NCI-H748 treated with DMSO at 0.1 percent for 48 hours (cell line): ENCODE data around the gene SVEP1.
A peak's percentile ranks its signal among the peaks of the same experiment; 100 is the strongest.
"Not testable (repeated sequence)": the region's sequence is repeated elsewhere in the genome, so short reads cannot be mapped to it uniquely, and the experiment has no call there.

ENCODE experiments used
- DNase-seq: peaks from one replicate; lab custom pipeline; 2025; lab: John Stamatoyannopoulos, UW

SVEP1 gene

DNA sequence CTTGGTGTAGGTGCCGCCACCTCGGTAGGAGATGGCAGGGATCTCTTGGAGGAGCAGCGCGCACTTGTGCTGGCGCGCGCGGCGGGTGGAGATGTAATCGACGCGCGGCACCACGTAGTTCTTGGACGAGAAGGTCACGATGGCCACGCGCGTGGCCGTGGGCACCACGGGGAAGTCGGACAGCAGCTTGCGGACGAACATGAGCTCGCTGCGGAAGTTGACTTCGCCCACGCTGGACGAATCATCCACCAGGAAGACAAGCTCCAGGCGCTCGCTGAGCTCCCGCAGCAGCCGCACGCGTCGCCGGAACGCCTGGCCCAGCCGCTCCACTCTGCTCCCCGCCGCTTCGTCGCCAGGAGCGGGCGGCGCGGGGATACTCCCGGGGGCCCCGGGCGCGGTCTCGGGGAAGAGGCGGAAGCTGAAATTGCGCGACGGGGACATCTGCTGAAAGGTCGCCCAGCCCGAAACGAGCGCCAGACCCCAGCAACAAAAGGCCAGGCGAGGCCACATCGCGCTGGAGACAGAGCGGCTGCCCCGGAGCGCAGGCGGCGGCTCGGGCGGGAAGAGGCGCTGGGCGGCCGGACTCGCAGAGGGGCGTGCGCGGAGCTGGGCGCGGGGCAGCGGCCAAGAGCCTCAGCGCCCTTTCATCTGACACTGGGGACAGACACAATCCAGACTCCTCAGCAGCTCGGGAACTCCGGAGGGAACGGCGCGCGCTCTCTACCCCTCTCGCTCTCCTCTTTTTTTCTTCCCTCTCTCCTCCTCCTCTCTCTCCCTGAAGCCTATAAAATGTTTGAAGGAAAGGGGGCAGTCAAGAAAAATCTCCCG is at the start of gene SVEP1:
Gene SVEP1 (minus strand): TSS at position 708 of the 828 bp plus-strand sequence. CDS start 198 bp downstream, at position 510.
- peak; percentile 24 for DNase-seq

- no peak for DNase-seq
These were observed 46.7 kb upstream of the SVEP1 start for GRCh38 chr9:110626101-110626829.

DNA sequence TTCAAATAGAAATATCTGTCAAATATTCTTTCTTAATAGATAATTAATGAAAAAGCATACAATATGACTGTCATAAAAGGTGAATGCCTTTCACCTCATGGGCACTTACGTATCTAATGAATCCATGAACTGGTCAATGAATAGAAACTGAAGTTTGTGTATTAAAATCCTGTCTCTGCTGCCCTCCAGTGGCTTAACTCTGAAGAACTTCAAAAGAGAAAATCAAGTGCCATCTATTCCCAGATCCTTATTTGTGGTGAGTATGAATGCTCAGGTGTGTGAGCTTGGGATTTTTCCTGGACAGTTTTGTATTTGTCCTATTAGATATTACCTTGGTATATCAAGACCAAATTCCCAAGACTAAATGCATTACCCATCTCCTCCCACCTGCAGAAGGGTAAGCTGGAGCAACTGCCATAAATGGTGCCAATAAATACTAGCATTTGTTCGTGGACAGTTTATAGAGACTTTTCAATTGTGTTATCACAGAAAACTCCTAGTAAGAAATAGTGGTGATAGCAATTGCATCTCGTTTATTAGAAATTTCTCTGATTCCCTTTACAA is 44.0 kb upstream of the SVEP1 start:
- peak; percentile 76 for DNase-seq

- no peak for DNase-seq
These were observed 42.8 kb upstream of the SVEP1 start for GRCh38 chr9:110622368-110622767.

DNA sequence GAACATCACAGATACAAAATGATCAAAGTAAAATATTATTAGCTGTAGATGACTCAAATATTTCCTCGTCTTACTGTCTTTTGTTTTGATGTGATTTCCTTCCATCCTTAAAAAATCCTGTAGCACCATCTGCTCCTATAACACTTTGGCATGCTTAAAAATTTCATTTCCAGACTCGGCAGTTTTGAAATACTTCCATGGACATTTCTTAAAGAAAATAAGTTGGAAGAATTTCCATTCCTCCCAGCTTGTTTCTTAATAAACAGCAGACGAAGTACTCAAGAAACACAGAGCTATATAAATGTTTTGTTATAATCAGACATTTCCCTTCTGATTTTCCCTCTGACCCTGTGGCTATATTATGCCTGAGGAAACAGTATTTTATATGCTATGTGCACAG is 41.2 kb upstream of the SVEP1 start:
- DNase-seq: no peak

DNA sequence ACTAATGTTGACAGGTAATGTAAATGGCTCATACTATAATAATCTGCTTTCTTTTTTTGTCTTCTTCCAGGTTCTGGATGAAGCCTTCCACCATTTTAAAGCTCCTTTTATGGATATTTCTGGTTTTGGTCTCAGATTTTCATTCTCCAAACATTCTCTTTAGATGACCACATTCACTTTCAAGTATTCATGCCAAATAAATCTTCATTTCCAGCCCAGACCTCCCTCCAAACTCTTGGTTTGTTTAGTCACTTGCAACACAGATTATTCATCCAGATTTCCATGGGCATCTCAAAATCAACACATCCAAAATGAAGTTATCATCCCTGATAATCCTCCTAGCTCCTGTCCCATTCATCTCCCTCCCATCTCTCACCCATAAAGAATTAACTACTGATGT is 40.3 kb upstream of the SVEP1 start:
- DNase-seq: no peak

- no peak for DNase-seq
These were observed 36.0 kb upstream of the SVEP1 start for GRCh38 chr9:110615498-110615897.

- not testable (repeated sequence) for DNase-seq
These were observed 35.0 kb upstream of the SVEP1 start for GRCh38 chr9:110614576-110614975.

GRCh38 chr9:110606179-110606790 is 26.7 kb upstream of the SVEP1 start:
- no peak for DNase-seq

DNA sequence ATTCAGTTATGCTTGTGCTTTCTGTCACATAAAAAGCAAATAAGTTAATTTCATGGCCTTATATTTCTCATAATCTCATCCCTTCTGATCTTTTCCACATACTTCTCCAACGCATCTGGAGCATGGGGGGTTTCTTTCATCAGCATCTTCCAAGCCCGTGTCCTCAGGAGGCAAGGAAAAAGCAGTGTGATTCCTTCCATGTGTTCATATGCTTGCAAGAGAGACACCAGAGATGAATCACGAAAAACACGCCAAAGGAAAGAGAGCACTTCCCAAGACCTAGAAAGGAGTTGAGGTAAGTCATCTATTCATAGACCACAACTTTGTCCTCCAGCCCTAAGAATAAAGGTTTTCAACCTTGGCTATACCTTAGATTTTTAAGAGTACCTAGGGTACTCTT is 26.0 kb upstream of the SVEP1 start:
- DNase-seq: no peak

- no peak for DNase-seq
These were observed 24.6 kb upstream of the SVEP1 start for GRCh38 chr9:110604171-110604601.

DNA sequence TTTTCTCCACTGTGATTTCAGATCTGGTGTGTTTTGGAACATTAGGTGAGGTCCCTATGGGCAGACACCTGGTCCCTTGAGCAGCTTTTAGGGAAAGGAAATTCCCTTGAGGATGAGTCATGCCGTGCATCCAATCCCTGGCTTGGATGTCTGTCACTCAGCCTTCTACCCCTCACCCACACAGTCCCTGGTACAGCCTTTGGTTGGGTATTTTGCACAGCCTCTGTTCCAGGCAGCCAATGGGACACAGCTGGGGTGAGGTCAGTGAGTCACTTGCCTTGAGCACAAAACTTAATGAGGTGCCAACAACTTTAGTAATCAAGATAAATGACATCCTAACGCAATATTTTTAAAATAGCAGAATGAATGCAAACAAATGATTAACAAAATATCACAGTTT is 22.7 kb upstream of the SVEP1 start:
- DNase-seq: no peak

DNA sequence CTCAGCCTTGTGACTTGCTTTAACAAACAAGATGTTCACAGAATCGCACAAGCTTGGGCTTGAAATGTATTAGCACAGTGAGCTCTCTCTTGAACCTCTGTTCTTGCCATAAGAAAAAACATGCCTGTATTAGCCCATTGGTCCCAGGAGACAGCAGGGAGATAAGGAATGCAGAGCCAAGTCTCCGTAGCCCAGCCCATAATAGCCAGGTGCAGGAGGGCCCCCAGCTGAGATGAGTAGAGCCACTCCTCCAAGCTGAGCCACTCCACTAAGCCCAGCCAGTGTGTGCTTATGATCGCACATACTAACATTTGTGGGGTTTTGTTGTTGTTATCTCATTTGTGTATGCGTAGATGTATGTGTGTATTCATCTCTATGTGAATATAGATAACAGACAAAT is 21.6 kb upstream of the SVEP1 start:
- DNase-seq: no peak

DNA sequence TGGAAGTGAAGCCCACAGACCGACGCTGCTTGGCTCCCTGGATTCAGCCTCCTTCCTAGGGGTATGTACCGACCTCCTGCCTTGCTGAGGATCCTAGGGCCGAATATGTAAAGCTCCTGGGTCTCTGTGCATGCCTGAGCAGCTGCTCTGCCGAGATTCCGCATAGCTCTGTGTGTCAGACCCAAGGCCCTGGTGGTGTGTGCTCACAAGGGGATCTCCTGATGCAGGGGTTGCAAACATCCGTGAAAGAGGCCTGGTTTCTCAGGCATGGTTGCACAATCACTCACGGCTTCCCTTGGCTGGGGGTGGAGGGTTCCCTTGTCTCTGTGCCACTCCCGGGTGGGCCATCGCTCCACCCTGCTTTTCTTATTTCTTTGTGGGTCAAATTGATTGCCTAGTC is 19.9 kb upstream of the SVEP1 start:
- DNase-seq: no peak

- no peak for DNase-seq
These were observed 12.7 kb upstream of the SVEP1 start for GRCh38 chr9:110592044-110592830.

- DNase-seq: no peak
These were observed 12.0 kb upstream of the SVEP1 start for GRCh38 chr9:110591526-110591925.

GRCh38 chr9:110590816-110591215 is 11.3 kb upstream of the SVEP1 start:
- DNase-seq: no peak

DNA sequence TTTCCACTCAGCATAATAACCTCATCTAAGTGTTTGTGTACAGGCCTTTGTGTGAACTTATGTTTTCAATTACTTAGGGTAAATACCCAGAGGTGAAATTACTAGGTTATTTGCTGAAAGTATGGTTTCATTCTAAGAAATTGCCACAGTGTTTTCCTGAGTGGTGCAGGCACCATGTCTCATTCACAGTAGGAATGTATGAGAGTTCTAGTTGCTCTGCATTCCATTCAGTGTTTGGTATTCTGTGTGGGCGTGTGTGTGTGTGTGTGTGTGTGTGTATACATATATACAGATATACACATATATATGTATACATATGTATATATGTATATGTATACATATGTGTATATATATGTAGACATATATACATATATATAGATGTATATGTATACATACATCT is 8.8 kb upstream of the SVEP1 start:
- DNase-seq: no peak

DNA sequence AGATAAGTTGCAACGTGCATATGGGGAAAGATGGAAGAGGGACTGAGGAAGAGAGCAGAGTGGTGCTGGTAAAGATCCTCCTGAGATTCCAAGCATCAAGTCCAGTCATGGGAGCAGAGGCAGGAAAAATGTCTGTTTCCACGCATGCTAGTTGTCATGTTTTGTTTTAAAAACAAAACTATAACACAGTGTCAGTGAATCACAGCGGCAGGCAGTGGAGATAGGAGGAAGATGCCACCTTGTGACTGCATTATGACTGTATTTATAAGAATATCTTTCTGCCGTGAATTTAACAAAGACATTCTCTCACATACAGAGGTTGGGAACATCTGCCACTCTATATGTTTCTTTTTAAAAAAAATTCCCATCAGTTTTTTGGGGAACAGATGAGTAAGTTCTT is 3.7 kb upstream of the SVEP1 start:
- peak; percentile 6 for DNase-seq

- no peak for DNase-seq
These were observed 2.6 kb upstream of the SVEP1 start for GRCh38 chr9:110582156-110582555.

DNA sequence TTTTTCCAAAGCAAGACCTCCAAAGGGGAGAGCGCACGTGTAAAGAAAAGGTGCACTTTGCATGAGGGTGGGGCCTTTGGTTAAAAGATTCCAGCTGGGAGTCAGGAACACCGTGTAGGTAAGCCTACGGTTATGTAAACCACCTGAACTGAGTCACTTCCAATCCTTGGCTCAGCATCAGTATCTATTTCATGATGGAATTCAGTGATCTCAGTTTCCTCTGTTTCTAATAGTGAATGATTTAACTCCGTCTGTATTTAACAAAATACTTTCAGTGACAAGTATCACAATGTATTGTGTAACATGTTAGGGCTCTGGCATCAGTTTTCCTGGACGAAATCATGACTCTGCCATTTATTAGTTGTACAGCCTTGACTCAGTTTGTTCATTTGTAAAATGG is 1.3 kb upstream of the SVEP1 start:
- no peak for DNase-seq

DNA sequence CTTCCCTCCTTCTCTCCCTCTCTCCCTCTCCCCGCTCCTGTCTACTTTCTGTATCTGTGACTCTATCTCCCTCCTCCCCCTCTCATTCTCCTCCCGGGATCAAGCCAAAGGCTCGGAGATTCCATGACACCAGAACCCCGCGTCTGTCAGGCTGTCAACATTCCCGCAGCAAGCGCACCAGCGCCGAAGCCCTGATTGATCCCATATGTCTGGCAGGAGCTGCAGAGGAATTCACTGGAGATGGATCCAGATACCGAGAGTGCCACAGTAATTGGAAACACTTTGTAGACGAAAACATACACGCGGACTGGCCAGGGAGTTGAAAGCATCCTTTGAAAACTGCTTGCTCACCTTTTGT is 300 bp upstream of the SVEP1 start:
- DNase-seq: no peak
